ENCODE results near the gene ROGDI.

ROGDI gene

GRCh38 chr16:4768549-4769305 lies 33.7 kb downstream of the ROGDI start:
- TF ChIP-seq CTCF (IDR thresholded peaks at IDR 0.05): no peak

- TF ChIP-seq CTCF (IDR thresholded peaks at IDR 0.05): no peak
Observed at GRCh38 chr16:4767872-4768548, 34.4 kb downstream of the ROGDI start.

- no peak for TF ChIP-seq CTCF (IDR thresholded peaks at IDR 0.05)
Observed at GRCh38 chr16:4766875-4767628, 35.4 kb downstream of the ROGDI start, which contains the start of gene ZNF500. ZNF500 (minus strand) TSS chr16:4767162; CDS start chr16:4765978, 1,184 bp downstream.

GRCh38 chr16:4765511-4766474 lies 36.6 kb downstream of the ROGDI start:
- no peak for TF ChIP-seq CTCF (IDR thresholded peaks at IDR 0.05)

GRCh38 chr16:4763791-4764190 lies 38.6 kb downstream of the ROGDI start:
- no peak for TF ChIP-seq CTCF (IDR thresholded peaks at IDR 0.05)

GRCh38 chr16:4762205-4762604 lies 40.2 kb downstream of the ROGDI start:
- TF ChIP-seq CTCF (IDR thresholded peaks at IDR 0.05): no peak

Measured in LNCAP (cell line).